HepG2 (cell line): Measurements from ENCODE around the gene SLC25A45. TPM values are rescaled to one million over a fixed set of nuclear protein-coding genes. Genes with fewer than 3 reads are reported as not detected.

Experiments used
- ATF6 ChIP-seq: sonication (generic); formaldehyde crosslinking; conservative IDR thresholded peaks from 2 replicates; pipeline ENCODE4 v1.4.0; 2020; ENCODE audit warnings: missing genetic modification reagents
- CREM ChIP-seq, 2 experiments: sonication (generic) in 1 of 2; formaldehyde crosslinking in 1 of 2; IDR thresholded peaks; 2 replicates each; pipeline versions ENCODE4 v1.4.0 to v1.6.1; 2016 to 2020; ENCODE audit warnings: antibody characterized with exemption in 1 of 2, mild to moderate bottlenecking in 1 of 2, missing genetic modification reagents in 1 of 2
- EP300 ChIP-seq, 3 experiments: sonication (generic) in 1 of 3; formaldehyde crosslinking in 1 of 3; IDR thresholded peaks; 2 replicates each; pipeline versions ENCODE4 v1.5.1 to v1.6.1; 2011 to 2020; ENCODE audit warnings: low read depth in 2 of 3, low read length in 2 of 3, borderline replicate concordance in 1 of 3, improper control_type of control experiment in 1 of 3, mild to moderate bottlenecking in 1 of 3, missing genetic modification reagents in 1 of 3, moderate library complexity in 1 of 3
- ETV6 ChIP-seq: sonication (generic); formaldehyde crosslinking; conservative IDR thresholded peaks from 2 replicates; pipeline ENCODE4 v1.4.0; 2020; ENCODE audit warnings: missing genetic modification reagents
- FOSL2 ChIP-seq: sonication (generic); formaldehyde crosslinking; IDR thresholded peaks from 2 replicates; pipeline ENCODE4 v1.4.0; 2020; ENCODE audit warnings: missing genetic modification reagents
- MAZ ChIP-seq, 2 experiments: sonication (generic) in 1 of 2; formaldehyde crosslinking in 1 of 2; IDR thresholded peaks; 2 replicates each; pipeline versions ENCODE4 v1.5.0 to v1.6.1; 2012 to 2020; ENCODE audit warnings: low read depth in 2 of 2, mild to moderate bottlenecking in 2 of 2, borderline replicate concordance in 1 of 2, improper control_type of control experiment in 1 of 2, low read length in 1 of 2, missing genetic modification reagents in 1 of 2, moderate library complexity in 1 of 2
- MIER2 ChIP-seq: IDR thresholded peaks from 2 replicates; pipeline ENCODE4 v1.6.1; 2016; ENCODE audit warnings: missing biosample characterization, missing genetic modification reagents
- MTF2 ChIP-seq: sonication (generic); formaldehyde crosslinking; IDR thresholded peaks from 2 replicates; pipeline ENCODE4 v1.5.0; 2020; ENCODE audit warnings: missing genetic modification reagents, borderline replicate concordance
- NCOA1 ChIP-seq: sonication (generic); formaldehyde crosslinking; IDR thresholded peaks from 2 replicates; pipeline ENCODE4 v1.9.0; 2021; ENCODE audit warnings: missing genetic modification reagents
- NFATC3 ChIP-seq: sonication (generic); formaldehyde crosslinking; IDR thresholded peaks from 2 replicates; pipeline ENCODE4 v1.5.1; 2020; ENCODE audit warnings: mild to moderate bottlenecking, missing genetic modification reagents
- STAG1 ChIP-seq: sonication (generic); formaldehyde crosslinking; IDR thresholded peaks from 2 replicates; pipeline ENCODE4 v1.4.0; 2020; ENCODE audit warnings: missing genetic modification reagents
- ZHX2 ChIP-seq, 2 experiments: sonication (generic) in 1 of 2; formaldehyde crosslinking in 1 of 2; IDR thresholded peaks; 2 replicates each; pipeline versions ENCODE4 v1.6.1 to v1.9.0; 2014 to 2022; ENCODE audit warnings: antibody characterized with exemption in 1 of 2, borderline replicate concordance in 1 of 2, inconsistent platforms in 1 of 2, low read depth in 1 of 2, missing genetic modification reagents in 1 of 2
- ZNF18 ChIP-seq: sonication (generic); formaldehyde crosslinking; IDR thresholded peaks from 2 replicates; pipeline ENCODE4 v1.8.0; 2022; ENCODE audit warnings: mild to moderate bottlenecking, missing genetic modification reagents; ENCODE audit not compliant: insufficient replicate concordance
- ZNF256 ChIP-seq: sonication (generic); formaldehyde crosslinking; conservative IDR thresholded peaks from 2 replicates; pipeline ENCODE4 v1.4.0; 2020; ENCODE audit warnings: missing genetic modification reagents
- ZNF501 ChIP-seq: sonication (generic); formaldehyde crosslinking; IDR thresholded peaks from 2 replicates; pipeline ENCODE4 v1.5.1; 2020; ENCODE audit warnings: mild to moderate bottlenecking, moderate library complexity, missing genetic modification reagents
- ZNF891 ChIP-seq: sonication (generic); formaldehyde crosslinking; IDR thresholded peaks from 2 replicates; pipeline ENCODE4 v1.5.0; 2020; ENCODE audit warnings: mild to moderate bottlenecking, missing genetic modification reagents
- ZSCAN25 ChIP-seq: sonication (generic); formaldehyde crosslinking; IDR thresholded peaks from 2 replicates; pipeline ENCODE4 v1.8.0; 2022; ENCODE audit warnings: mild to moderate bottlenecking, missing genetic modification reagents
- polyA plus RNA-seq, 8 experiments: library from polyadenylated mRNA; depleted of rRNA in 3 of 8; stranded (reverse) in 7 of 8; unstranded in 1 of 8; fragments of >200 nt; fragmentation: Illumina TruSeq in 4 of 8; extraction: Trizol in 4 of 8; gene quantifications; 2 replicates each; pipeline versions ENCODE4 v1.2.1 to v1.2.3, GENCODE V29; 2011 to 2016; ENCODE audit warnings: low read depth in 4 of 8, missing spikeins in 1 of 8, mixed read lengths in 1 of 8; ENCODE audit not compliant: insufficient read depth in 1 of 8
- total RNA-seq, 5 experiments: library from RNA; depleted of rRNA; stranded (reverse); fragments of >200 nt; fragmentation: Illumina TruSeq; extraction: Trizol; gene quantifications; 2 replicates each; pipeline ENCODE4 v1.2.3, GENCODE V29; 2016; ENCODE audit warnings: low read depth in 1 of 5

The SLC25A45 gene
- total and polyA plus RNA-seq, 2 of the 13 experiments (the other 11 are each of a cell fraction or from before 2014, with no cell fraction given) = 1.2 to 3.4 TPM

GRCh38 chr11:65421794-65422632 lies 39.6 kb upstream of the SLC25A45 start (continued):
- TF ChIP-seq ZNF18 (CRISPR knock-in tag) (no peak), ZSCAN25 (no peak), ZHX2 (IDR thresholded peaks at IDR 0.05; ENCODE audit: low read depth) (peak; percentile 64; the same call in 1 of the 2 replicates), ZHX2 (CRISPR knock-in tag; IDR thresholded peaks at IDR 0.05; ENCODE audit: borderline replicate concordance) (no peak), ZNF256 (CRISPR knock-in tag) (no peak), MIER2 (CRISPR knock-in tag) (no peak), STAG1 (CRISPR knock-in tag) (peak; percentile 18; the same call in 1 of the 2 replicates), ETV6 (CRISPR knock-in tag) (no peak), MTF2 (CRISPR knock-in tag) (no peak), CREM (IDR thresholded peaks at IDR 0.05) (no peak), CREM (CRISPR knock-in tag; IDR thresholded peaks at IDR 0.05) (peak; percentile 29; the same call in 1 of the 2 replicates), FOSL2 (peak; percentile 86), MAZ (IDR thresholded peaks at IDR 0.05; ENCODE audit: borderline replicate concordance, low read depth, low read length) (no peak; the same call in 1 of the 2 replicates), MAZ (CRISPR knock-in tag; IDR thresholded peaks at IDR 0.05; ENCODE audit: low read depth) (0 out of 2 replicates have a peak, but pooled peaks have one; percentile 1), ZNF891 (CRISPR knock-in tag) (peak; percentile 46; the same call in 1 of the 2 replicates), NFATC3 (CRISPR knock-in tag) (no peak), EP300 (IDR thresholded peaks at IDR 0.05; ENCODE audit: low read depth in 2 of 2, low read length in 2 of 2) (peak; percentile 60 to 81; a peak in 3 of 4 replicates), EP300 (CRISPR knock-in tag; IDR thresholded peaks at IDR 0.05; ENCODE audit: borderline replicate concordance) (no peak), ATF6 (CRISPR knock-in tag) (no peak), NCOA1 (CRISPR knock-in tag) (no peak), ZNF501 (CRISPR knock-in tag) (0 out of 2 replicates have a peak, but pooled peaks have one; percentile 7)
